ENCODE results near the gene DRG1. TPM values are rescaled to one million over a fixed set of nuclear protein-coding genes. Genes with fewer than 3 reads are reported as not detected.
"Not testable (repeated sequence)": the region's sequence is repeated elsewhere in the genome, so short reads cannot be mapped to it uniquely, and the experiment has no call there.

DRG1 gene, protein sequence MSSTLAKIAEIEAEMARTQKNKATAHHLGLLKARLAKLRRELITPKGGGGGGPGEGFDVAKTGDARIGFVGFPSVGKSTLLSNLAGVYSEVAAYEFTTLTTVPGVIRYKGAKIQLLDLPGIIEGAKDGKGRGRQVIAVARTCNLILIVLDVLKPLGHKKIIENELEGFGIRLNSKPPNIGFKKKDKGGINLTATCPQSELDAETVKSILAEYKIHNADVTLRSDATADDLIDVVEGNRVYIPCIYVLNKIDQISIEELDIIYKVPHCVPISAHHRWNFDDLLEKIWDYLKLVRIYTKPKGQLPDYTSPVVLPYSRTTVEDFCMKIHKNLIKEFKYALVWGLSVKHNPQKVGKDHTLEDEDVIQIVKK
- 10 to 100 TPM; 56.4 to 84.8 (median 67.7) TPM for total RNA-seq

DNA sequence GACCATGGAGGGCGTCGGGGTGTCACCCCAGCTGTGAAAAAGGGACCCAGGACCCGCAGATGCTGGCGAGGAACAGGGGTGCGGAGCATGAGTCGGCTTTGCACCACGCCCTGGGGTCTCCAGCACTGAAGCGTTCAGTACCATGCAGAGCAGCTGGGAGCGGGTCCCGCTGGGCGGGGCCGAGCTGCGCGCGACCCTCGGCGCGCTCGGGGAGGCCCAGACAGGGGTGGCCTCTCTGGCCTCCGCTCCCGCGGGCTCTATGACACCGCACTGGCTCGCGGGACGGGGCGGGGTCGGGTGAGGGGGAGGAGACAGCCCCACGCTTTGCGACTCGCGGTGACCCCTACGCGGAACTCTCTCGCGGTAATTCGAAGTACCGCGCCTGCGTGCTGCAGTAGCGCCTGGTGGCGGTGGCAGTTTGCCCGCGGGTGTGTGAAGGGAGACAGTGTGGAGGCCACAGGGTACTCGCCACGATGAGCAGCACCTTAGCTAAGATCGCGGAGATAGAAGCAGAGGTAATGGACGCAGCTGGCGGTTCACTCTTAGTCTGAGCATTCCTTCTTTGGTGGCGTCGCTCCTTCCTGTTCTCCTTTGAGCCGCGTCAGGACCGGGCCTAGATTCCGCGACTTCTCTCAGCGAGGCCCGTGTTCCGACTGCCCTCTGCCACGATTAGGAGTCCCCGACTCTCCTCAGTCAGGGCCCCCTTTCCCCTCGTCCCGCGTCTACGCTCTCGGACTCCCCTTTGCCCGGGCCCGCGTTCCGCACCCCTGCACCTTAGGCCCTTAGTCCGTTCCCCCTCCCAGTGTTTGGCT, at the start of gene DRG1:
Gene DRG1, plus strand, starts transcription at position 394 of the 812 bp plus-strand sequence. Its CDS starts 80 bp downstream, at position 474.
- in situ Hi-C loops (cut with MboI; ENCODE audit: low pct_unique_long_range_greater_than_20kb in 2 of 9, low sequenced_read_pairs in 9 of 9, unreplicated experiment in 9 of 9) = no loop called here
- WGBS, 10 experiments = 0% methylated on average over 2 to 6 of the region's 72 CpGs; no CpG with 5 or more reads in 6 of the 10 experiments
- Histone ChIP-seq H3K4me3 (peak within 1 kb of the TSS; percentile 59 to 87 (median 76)), H3K27ac (peak within 1 kb of the TSS; percentile 88 to 95), H3K4me1 (replicated peaks in 1 of 2) (peaks cover 7 to 13% of the 10 kb centered on the region in 2 donors)
- peak; percentile 93 to 99 (median 98) for ATAC-seq (replicated peaks in 6 of 8)

DNA sequence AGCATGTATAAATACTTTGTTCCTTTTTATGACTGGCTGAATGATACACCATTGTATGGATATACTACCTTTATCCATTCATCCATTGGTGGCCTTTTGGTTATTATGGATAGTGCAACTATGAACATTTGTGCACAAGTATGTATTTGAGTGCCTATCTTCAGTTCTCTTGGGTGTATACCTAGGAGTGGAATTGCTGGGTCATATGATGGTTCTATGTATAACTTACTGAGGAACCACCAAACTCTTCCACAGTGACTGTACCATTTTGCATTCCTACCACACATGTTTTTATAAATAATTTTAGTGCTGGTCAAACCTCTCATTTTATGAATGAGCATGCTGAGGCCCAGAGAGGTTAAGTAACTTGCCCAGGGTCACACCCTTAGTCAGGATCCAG, 49.4 kb upstream of the DRG1 start:
- ATAC-seq (replicated peaks in 6 of 8) = no peak
- H3K27ac ChIP-seq = no peak overlapping the region
- in situ Hi-C loops (cut with MboI; ENCODE audit: low pct_unique_long_range_greater_than_20kb in 2 of 9, low sequenced_read_pairs in 9 of 9, unreplicated experiment in 9 of 9) = no loop called here
- H3K4me1 ChIP-seq (replicated peaks in 1 of 2) = peaks cover 7 to 8% of the 10 kb centered on the region in 2 donors
- no peak overlapping the region for H3K4me3 ChIP-seq

DNA sequence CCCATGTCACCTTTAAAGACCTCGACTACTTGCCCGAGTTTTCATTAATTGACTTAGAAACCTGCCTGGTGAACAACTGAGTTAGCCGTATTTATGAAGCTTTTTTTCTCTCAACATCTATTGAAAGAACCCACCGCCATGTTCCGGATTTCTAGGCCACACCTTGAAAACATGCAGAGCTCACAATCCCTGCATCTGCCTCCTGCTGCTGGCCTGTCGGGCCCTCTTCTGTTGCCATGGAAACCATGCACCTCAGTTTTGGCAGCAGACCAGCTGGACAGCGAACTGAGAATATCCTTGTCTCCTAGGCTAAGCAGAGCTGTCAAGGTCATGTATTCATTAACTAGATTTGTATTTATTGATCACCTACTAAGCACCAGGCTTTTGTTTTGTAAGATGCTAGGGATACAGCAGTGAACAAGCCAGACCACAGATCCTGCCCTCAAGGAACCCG, 49.0 kb upstream of the DRG1 start:
- peak overlapping the region in 1 of 2 donors; percentile 12 for H3K27ac ChIP-seq
- peaks cover 7 to 8% of the 10 kb centered on the region in 2 donors for H3K4me1 ChIP-seq (replicated peaks in 1 of 2)
- ATAC-seq (replicated peaks in 6 of 8) = peak in 1 of 8 experiments; percentile 2
- 16 to 89% (median 51%) methylated on average over 1 to 7 of the region's 8 CpGs; no CpG with 5 or more reads in 2 of the 10 experiments for WGBS, 10 experiments
- in situ Hi-C loops (cut with MboI; ENCODE audit: low pct_unique_long_range_greater_than_20kb in 2 of 9, low sequenced_read_pairs in 9 of 9, unreplicated experiment in 9 of 9) = no loop called here
- H3K4me3 ChIP-seq = no peak overlapping the region

DNA sequence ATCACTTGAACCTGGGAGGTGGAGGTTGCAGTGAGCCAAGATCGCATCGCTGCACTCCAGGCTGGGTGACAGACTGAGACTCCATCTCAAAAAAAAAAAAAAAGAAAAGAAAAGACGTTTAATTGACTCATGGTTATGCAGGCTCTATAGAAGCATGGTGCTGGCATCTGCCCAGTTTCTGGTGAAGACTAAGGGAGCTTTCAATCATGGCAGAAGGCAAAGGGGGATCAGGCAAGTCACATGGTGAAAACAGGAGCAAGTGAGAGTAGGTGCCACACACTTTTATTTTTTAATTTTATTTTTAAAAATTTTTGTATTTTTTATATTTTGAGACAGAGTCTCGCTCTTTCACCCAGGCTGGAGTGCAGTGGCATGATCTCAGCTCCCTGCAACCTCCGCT, 44.9 kb upstream of the DRG1 start:
- in situ Hi-C loops (cut with MboI; ENCODE audit: low pct_unique_long_range_greater_than_20kb in 2 of 9, low sequenced_read_pairs in 9 of 9, unreplicated experiment in 9 of 9) = no loop called here
- ATAC-seq (replicated peaks in 6 of 8) = no peak
- peaks cover 4 to 6% of the 10 kb centered on the region in 2 donors for H3K4me1 ChIP-seq (replicated peaks in 1 of 2)
- H3K4me3 ChIP-seq = no peak overlapping the region
- 53 to 100% (median 69%) methylated on average over 1 to 5 of the region's 5 CpGs; no CpG with 5 or more reads in 1 of the 10 experiments for WGBS, 10 experiments
- no peak overlapping the region for H3K27ac ChIP-seq

DNA sequence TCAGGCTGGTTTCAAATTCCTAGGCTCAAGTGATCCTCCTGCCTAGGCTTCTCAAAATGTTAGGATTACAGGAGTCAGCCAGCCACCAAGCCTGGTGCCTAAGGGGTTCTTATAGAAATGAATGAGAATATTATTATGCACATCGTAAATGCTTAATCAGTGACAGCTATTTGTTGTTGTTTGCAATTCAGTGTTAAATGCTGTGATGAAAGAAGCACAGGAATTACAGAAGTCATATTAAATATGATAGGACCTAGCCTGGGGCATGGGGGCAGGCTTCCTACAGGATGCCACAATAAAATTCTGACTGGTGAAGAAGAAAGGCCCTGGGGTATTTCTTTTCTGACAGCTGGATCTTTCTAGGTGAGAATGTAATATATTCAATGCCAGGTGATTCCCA, 39.4 kb upstream of the DRG1 start:
- ATAC-seq (replicated peaks in 6 of 8) = peak in 3 of 8 experiments; percentile 45 to 92 (median 73)
- Histone ChIP-seq H3K4me1 (replicated peaks in 1 of 2) (no peaks in the 10 kb centered on the region), H3K27ac (no peak overlapping the region), H3K4me3 (no peak overlapping the region)
- WGBS, 10 experiments = 0 to 100% (median 95%) methylated on average over 1 of the region's 1 CpG; no CpG with 5 or more reads in 4 of the 10 experiments
- in situ Hi-C loops (cut with MboI; ENCODE audit: low pct_unique_long_range_greater_than_20kb in 2 of 9, low sequenced_read_pairs in 9 of 9, unreplicated experiment in 9 of 9) = no loop called here

DNA sequence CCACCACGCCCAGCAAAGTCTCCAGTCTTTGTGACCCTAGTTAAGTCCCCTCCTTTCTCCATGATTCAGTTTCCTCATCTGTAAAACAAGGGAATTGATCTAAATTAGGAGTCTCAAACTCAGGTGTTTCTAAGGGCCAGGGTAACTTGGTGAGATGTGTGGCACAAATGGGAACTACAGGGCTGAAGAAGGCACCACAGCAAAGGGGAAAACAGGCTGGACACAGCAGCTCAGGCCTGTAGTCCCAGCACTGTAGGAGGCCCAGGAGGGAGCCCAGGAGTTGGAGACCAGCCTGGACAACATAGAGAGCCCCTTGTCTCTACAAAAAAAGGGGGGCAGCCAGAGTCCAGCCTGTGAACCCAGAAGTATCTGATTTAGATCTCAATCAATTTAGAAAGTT, 37.7 kb upstream of the DRG1 start:
- no peak overlapping the region for H3K27ac ChIP-seq
- ATAC-seq (replicated peaks in 6 of 8) = no peak
- H3K4me3 ChIP-seq = no peak overlapping the region
- in situ Hi-C loops (cut with MboI; ENCODE audit: low pct_unique_long_range_greater_than_20kb in 2 of 9, low sequenced_read_pairs in 9 of 9, unreplicated experiment in 9 of 9) = no loop called here
- H3K4me1 ChIP-seq (replicated peaks in 1 of 2) = no peaks in the 10 kb centered on the region
- 0 to 40% methylated on average over 1 of the region's 1 CpG; no CpG with 5 or more reads in 8 of the 10 experiments for WGBS, 10 experiments

DNA sequence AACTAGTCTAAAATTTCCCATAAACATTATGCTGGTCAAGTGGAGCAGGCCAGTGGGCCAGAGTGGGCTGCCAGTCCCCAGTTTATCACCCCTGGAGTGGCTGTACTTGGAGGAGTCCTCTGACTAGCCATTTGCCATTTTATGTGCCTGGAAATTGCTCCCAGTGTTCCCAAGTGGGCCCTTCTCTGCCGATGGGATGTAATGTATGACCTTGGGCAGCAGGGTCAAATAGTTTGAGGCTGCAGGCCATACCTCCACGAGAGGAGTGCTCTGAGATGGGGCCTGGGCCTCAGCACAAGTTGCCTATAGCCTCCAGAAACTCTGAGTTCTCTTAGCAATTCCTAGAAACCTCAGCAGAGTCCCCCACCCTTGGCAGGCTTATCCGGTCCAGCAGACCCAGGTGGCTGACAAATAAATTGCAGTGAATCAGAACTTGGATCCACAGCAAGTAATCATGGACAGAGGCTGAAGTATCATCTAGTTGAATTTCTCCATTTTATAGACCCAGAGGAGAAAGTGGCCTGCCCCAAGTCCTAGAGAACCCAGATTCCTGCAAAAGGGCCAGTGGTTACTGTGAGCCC, 35.4 kb upstream of the DRG1 start:
- in situ Hi-C loops (cut with MboI; ENCODE audit: low pct_unique_long_range_greater_than_20kb in 2 of 9, low sequenced_read_pairs in 9 of 9, unreplicated experiment in 9 of 9) = no loop called here
- no peak overlapping the region for H3K4me3 ChIP-seq
- no peaks in the 10 kb centered on the region for H3K4me1 ChIP-seq (replicated peaks in 1 of 2)
- ATAC-seq (replicated peaks in 6 of 8) = no peak
- H3K27ac ChIP-seq = no peak overlapping the region
- 10 to 100% (median 42%) methylated on average over 1 to 3 of the region's 3 CpGs; no CpG with 5 or more reads in 4 of the 10 experiments for WGBS, 10 experiments

DNA sequence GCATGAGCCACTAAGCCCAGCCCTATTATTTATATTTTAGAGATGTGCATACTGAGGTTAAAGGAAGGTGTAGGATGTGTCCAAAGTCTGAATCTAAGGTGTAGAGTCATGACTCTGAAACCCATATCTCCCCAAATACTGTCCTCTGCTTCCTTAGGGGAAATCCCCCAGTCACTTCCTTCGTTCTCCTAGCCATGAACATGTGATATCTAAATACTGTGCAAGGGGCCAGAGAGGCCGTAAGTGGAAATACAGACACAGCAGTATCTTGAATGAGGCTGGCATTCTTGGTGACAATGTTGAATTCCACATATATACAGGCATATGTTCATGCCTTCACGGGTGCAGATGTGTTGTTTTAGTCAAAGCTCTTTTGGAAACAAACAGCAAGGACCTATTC, 32.0 kb upstream of the DRG1 start:
- H3K27ac ChIP-seq = no peak overlapping the region
- H3K4me3 ChIP-seq = no peak overlapping the region
- WGBS, 10 experiments = 33 to 100% (median 67%) methylated on average over 1 to 3 of the region's 3 CpGs; no CpG with 5 or more reads in 2 of the 10 experiments
- ATAC-seq (replicated peaks in 6 of 8) = no peak
- H3K4me1 ChIP-seq (replicated peaks in 1 of 2) = no peaks in the 10 kb centered on the region
- in situ Hi-C loops (cut with MboI; ENCODE audit: low pct_unique_long_range_greater_than_20kb in 2 of 9, low sequenced_read_pairs in 9 of 9, unreplicated experiment in 9 of 9) = no loop called here

DNA sequence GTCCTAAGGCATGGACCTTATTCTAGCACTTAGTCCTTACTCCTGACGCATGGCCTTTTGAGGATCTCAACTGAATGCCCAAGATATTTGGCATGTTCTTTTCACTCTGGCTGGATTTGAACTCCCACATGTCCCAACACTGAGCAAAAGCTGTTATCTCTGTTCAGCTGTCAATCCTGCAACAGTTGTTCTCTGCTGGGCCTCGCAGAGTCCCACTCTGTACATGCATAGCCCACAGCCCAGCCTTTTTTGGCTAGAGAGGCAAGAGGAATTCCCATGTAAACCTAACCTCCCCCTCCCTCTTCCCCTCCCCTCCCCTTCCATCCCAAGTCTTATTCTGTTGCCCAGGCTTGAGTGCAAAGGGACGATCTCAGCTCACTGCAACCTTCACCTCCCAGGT, 21.8 kb upstream of the DRG1 start:
- Histone ChIP-seq H3K4me1 (replicated peaks in 1 of 2) (no peaks in the 10 kb centered on the region), H3K4me3 (no peak overlapping the region), H3K27ac (no peak overlapping the region)
- in situ Hi-C loops (cut with MboI; ENCODE audit: low pct_unique_long_range_greater_than_20kb in 2 of 9, low sequenced_read_pairs in 9 of 9, unreplicated experiment in 9 of 9) = no loop called here
- ATAC-seq (replicated peaks in 6 of 8) = no peak
- WGBS, 10 experiments = 40 to 100% (median 100%) methylated on average over 1 of the region's 3 CpGs; no CpG with 5 or more reads in 5 of the 10 experiments

DNA sequence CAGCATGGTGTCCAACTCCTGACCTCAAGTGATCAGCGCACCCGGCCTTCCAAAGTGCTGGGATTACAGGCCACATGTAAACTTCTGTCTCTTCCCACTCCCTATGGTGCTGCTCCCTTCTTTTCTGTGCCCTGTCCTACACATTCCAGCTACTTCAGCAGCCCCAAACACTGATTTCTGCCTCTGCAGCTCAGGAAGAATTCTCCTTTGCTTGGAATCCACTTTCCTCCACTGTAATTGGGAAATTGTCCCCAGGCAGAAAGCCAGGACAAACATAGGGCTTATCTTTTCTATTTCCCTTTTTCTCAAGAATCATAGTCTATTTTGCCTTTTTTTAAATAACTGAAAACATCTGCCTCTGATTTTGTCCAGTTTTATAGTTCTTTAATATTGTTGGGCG, 21.3 kb upstream of the DRG1 start:
- in situ Hi-C loops (cut with MboI; ENCODE audit: low pct_unique_long_range_greater_than_20kb in 2 of 9, low sequenced_read_pairs in 9 of 9, unreplicated experiment in 9 of 9) = no loop called here
- no peak overlapping the region for H3K4me3 ChIP-seq
- no peaks in the 10 kb centered on the region for H3K4me1 ChIP-seq (replicated peaks in 1 of 2)
- ATAC-seq (replicated peaks in 6 of 8) = no peak
- no peak overlapping the region for H3K27ac ChIP-seq
- WGBS, 10 experiments = 60 to 100% (median 76%) methylated on average over 1 to 3 of the region's 3 CpGs; no CpG with 5 or more reads in 5 of the 10 experiments

DNA sequence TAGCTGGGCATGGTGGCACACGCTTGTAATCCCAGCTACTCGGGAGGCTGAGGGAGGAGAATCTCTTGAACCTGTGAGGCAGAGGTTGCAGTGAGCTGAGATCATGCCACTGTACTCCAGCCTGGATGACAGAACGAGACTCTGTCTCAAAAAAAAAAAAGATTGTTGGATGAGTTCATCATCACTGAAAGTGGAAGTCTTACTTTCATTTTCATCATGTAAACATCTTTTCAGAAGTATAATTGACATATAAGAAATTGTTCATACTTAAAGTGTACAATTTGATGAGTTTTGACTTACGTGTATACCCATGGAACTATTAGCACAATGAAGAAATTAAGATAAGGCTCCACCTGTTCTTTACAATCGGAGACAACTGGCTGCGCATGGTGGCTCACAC, 20.8 kb upstream of the DRG1 start:
- H3K4me3 ChIP-seq; H3K27ac ChIP-seq; ATAC-seq (replicated peaks in 6 of 8); H3K4me1 ChIP-seq (replicated peaks in 1 of 2); in situ Hi-C loops (cut with MboI; ENCODE audit: low pct_unique_long_range_greater_than_20kb in 2 of 9, low sequenced_read_pairs in 9 of 9, unreplicated experiment in 9 of 9): not testable (repeated sequence)
- WGBS, 10 experiments = 53 to 100% (median 94%) methylated on average over 1 to 5 of the region's 6 CpGs; no CpG with 5 or more reads in 3 of the 10 experiments

DNA sequence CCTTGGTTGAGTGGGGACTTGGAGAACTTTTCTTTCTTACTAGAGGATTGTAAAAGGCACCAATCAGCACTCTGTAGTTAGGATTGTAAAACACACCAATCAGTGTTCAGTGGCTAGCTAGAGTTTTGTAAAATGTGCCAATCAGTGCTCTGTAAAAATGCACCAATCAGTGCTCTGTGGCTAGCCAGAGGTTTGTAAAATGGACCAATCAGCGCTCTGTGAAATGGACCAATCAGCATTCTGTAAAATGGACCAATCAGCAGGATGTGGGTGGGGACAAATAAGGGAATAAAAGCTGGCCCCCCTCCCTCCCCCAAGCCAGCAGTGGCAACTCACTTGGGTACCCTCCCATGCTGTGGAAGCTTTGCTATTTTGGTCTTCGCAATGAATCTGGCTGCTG, 5.5 kb upstream of the DRG1 start:
- ATAC-seq (replicated peaks in 6 of 8) = no peak
- Histone ChIP-seq H3K4me1 (replicated peaks in 1 of 2) (peaks cover 7 to 9% of the 10 kb centered on the region in 2 donors), H3K27ac (no peak overlapping the region), H3K4me3 (no peak overlapping the region)
- 100% methylated on average over 1 of the region's 2 CpGs; no CpG with 5 or more reads in 7 of the 10 experiments for WGBS, 10 experiments
- in situ Hi-C loops (cut with MboI; ENCODE audit: low pct_unique_long_range_greater_than_20kb in 2 of 9, low sequenced_read_pairs in 9 of 9, unreplicated experiment in 9 of 9) = no loop called here

DNA sequence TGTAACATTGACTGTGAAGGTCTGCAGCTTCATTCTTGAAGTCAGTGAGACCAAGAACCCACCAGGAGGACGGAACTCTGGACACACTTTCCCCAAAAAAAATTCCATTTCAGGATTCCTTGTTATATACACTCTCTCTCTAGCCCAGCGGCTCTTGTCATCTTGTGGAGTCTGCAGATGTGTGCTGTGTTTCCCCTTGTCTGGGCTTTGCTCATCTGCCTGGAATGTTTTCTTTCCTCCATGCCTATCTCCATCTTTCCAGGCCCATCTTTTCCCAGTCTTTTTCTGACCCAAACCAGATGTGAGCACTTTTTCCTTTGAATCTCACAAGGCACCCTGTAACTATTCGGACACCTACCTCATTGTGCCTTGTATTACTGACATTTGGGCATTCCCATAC, 5.1 kb upstream of the DRG1 start:
- Histone ChIP-seq H3K27ac (no peak overlapping the region), H3K4me1 (replicated peaks in 1 of 2) (peaks cover 7 to 9% of the 10 kb centered on the region in 2 donors), H3K4me3 (no peak overlapping the region)
- no peak for ATAC-seq (replicated peaks in 6 of 8)
- WGBS, 10 experiments = 0 to 95% (median 56%) methylated on average over 1 to 2 of the region's 3 CpGs; no CpG with 5 or more reads in 4 of the 10 experiments
- in situ Hi-C loops (cut with MboI; ENCODE audit: low pct_unique_long_range_greater_than_20kb in 2 of 9, low sequenced_read_pairs in 9 of 9, unreplicated experiment in 9 of 9) = no loop called here

All from motor neuron (in vitro differentiated cells).